ENCODE data around the gene MEPCE. TPM values are rescaled to one million over a fixed set of nuclear protein-coding genes. Genes with fewer than 3 reads are reported as not detected.

Gene MEPCE
- total and polyA plus RNA-seq, 9 of the 15 experiments (the other 6 are each of a cell fraction or from before 2014, with no cell fraction given): 10.9 to 76.3 (median 44.1) TPM

DNA sequence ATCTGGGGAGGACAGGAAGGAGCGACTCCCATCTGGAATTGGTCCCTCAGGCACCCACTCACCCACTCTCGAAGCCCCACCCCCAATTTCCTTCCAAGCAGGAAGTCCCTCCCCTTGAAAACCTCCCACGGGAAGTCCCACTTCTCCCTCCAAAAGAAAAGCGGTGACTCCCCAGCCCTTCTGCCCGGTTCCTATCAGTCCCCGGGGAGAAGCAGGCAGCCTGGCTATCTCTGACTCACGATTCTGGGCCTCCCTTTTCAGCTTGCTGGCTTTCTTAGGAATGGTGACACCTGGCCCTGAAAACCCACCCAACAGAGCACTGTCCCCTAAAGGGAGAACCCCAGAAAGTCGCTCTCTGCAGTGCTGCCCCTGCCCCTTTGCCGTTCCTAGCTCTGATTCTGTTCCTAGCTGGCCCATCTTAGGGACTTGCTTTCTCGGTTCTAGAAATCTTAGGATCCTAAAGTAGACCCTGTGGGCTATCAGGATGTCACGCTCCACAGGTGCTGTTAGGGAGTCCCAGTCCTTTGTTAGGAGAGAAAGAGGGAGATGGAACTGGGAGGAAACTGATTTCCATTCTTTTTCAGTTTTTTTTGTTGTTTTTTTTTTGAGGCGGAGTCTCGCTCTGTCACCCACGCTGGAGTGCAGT, 43.3 kb downstream of the MEPCE start (continued):
- TF ChIP-seq JUN (IDR thresholded peaks at IDR 0.05; ENCODE audit: borderline replicate concordance, low read depth, low read length) (0 out of 2 replicates have a peak, but pooled peaks have one; percentile 52), JUN (CRISPR knock-in tag; IDR thresholded peaks at IDR 0.05; ENCODE audit: borderline replicate concordance) (no peak), YY1 (IDR thresholded peaks at IDR 0.05; ENCODE audit: borderline replicate concordance in 1 of 3, control insufficient read depth in 1 of 3, extremely low read depth in 1 of 3, insufficient read depth in 3 of 3, insufficient read length in 1 of 3, insufficient replicate concordance in 2 of 3, low read depth in 1 of 3, low read length in 2 of 3) (peak in 1 of 3 experiments; percentile 33), NBN (IDR thresholded peaks at IDR 0.05; ENCODE audit: low read depth) (peak; percentile 30; the same call in 1 of the 2 replicates), POLR2B (IDR thresholded peaks at IDR 0.05; ENCODE audit: low read depth, partially characterized antibody) (no peak), LCOR (CRISPR knock-in tag; IDR thresholded peaks at IDR 0.05) (peak; percentile 86), NR2C2 (CRISPR knock-in tag; IDR thresholded peaks at IDR 0.05) (no peak), NR2C2 (tag; IDR thresholded peaks at IDR 0.05) (no peak), XRCC3 (IDR thresholded peaks at IDR 0.05) (no peak), CBFA2T3 (IDR thresholded peaks at IDR 0.05) (peak; percentile 86), EP300 (IDR thresholded peaks at IDR 0.05; ENCODE audit: low read length) (peak; percentile 57; the same call in 1 of the 2 replicates)
- TF ChIP-seq, protein P1, sequence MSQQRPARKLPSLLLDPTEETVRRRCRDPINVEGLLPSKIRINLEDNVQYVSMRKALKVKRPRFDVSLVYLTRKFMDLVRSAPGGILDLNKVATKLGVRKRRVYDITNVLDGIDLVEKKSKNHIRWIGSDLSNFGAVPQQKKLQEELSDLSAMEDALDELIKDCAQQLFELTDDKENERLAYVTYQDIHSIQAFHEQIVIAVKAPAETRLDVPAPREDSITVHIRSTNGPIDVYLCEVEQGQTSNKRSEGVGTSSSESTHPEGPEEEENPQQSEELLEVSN (IDR thresholded peaks at IDR 0.05; ENCODE audit: borderline replicate concordance in 1 of 2, extremely low read depth in 1 of 2, insufficient read depth in 1 of 2, insufficient read length in 1 of 2, low read depth in 1 of 2, low read length in 1 of 2, poor library complexity in 1 of 2, severe bottlenecking in 1 of 2): peak; percentile 19 to 58
- TF ChIP-seq, protein P2, sequence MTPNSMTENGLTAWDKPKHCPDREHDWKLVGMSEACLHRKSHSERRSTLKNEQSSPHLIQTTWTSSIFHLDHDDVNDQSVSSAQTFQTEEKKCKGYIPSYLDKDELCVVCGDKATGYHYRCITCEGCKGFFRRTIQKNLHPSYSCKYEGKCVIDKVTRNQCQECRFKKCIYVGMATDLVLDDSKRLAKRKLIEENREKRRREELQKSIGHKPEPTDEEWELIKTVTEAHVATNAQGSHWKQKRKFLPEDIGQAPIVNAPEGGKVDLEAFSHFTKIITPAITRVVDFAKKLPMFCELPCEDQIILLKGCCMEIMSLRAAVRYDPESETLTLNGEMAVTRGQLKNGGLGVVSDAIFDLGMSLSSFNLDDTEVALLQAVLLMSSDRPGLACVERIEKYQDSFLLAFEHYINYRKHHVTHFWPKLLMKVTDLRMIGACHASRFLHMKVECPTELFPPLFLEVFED (CRISPR knock-in tag; conservative IDR thresholded peaks at IDR 0.05): 0 out of 2 replicates have a peak, but pooled peaks have one; percentile 55
- TF ChIP-seq, protein P3, sequence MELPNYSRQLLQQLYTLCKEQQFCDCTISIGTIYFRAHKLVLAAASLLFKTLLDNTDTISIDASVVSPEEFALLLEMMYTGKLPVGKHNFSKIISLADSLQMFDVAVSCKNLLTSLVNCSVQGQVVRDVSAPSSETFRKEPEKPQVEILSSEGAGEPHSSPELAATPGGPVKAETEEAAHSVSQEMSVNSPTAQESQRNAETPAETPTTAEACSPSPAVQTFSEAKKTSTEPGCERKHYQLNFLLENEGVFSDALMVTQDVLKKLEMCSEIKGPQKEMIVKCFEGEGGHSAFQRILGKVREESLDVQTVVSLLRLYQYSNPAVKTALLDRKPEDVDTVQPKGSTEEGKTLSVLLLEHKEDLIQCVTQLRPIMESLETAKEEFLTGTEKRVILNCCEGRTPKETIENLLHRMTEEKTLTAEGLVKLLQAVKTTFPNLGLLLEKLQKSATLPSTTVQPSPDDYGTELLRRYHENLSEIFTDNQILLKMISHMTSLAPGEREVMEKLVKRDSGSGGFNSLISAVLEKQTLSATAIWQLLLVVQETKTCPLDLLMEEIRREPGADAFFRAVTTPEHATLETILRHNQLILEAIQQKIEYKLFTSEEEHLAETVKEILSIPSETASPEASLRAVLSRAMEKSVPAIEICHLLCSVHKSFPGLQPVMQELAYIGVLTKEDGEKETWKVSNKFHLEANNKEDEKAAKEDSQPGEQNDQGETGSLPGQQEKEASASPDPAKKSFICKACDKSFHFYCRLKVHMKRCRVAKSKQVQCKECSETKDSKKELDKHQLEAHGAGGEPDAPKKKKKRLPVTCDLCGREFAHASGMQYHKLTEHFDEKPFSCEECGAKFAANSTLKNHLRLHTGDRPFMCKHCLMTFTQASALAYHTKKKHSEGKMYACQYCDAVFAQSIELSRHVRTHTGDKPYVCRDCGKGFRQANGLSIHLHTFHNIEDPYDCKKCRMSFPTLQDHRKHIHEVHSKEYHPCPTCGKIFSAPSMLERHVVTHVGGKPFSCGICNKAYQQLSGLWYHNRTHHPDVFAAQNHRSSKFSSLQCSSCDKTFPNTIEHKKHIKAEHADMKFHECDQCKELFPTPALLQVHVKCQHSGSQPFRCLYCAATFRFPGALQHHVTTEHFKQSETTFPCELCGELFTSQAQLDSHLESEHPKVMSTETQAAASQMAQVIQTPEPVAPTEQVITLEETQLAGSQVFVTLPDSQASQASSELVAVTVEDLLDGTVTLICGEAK (IDR thresholded peaks at IDR 0.05): peak; percentile 84
- TF ChIP-seq, protein P3 (CRISPR knock-in tag; IDR thresholded peaks at IDR 0.05): no peak
